GM21786 (cell line): ENCODE results near the gene CACNB2.

Experiments
- ATAC-seq: cut with Tn5 transposase; IDR thresholded peaks from one replicate; pipeline ENCODE4 v1.9.1; 2021; ENCODE audit not compliant: unreplicated experiment

The CACNB2 gene

DNA sequence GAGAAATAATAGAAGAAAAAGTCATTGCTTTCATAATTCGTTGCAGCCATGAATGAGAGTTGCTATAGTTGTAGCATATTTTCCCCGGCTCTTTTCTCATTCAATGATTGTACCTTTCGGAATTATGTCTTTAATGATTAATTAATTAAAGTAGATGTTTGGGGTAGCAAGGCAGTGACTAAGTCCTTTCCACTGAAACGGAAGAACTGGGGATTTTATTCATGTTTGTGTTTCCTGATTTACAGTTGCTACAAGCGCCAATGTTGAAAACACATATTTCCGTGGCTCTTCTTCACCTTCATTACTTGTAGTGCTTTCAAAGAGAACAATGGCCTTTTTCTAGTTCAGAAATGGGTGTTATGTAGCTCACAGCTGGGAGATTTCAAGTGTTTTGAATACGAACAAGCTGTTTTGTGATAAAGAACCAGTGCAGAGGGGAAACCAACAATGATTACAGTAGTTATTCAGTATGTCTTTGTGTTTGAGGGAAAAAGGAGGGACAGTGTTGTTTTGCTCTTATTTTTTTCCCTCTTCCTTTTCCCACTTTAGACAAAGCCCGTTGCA, 357.7 kb downstream of the CACNB2 start:
- no peak for ATAC-seq

DNA sequence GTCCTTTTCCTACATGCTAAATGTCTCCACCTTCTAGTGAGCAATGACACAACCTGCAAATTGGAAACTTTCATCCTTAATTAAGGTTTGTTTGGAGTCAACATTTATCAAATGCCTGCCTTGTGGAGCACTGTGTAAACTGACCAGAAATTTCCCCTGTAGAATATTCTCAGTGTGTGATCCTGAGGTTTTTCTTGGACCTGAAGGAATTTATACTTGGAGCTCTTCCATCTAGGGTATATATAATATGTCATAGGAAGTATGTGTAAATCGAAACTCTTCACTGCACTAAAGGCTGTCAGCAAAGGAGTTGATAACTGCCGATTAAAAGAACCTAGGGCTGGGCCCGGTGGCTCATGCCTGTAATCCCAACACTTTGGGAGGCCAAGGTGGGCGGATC, 358.8 kb downstream of the CACNB2 start:
- ATAC-seq, result no peak

DNA sequence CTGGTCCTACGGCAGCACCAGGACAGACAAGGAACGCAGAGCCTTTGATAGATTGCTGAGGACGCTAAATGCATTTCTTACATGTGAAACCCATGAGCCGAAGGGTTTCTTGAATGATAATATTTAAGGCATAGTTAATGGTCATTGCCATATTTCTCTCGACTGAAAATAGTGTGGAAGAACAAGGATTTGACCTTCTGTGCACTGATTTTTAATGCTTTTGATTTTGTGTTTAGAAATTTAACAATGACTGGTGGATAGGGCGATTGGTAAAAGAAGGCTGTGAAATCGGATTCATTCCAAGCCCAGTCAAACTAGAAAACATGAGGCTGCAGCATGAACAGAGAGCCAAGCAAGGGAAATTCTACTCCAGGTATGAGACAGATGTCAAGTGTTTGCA, 360.4 kb downstream of the CACNB2 start:
- no peak for ATAC-seq

DNA sequence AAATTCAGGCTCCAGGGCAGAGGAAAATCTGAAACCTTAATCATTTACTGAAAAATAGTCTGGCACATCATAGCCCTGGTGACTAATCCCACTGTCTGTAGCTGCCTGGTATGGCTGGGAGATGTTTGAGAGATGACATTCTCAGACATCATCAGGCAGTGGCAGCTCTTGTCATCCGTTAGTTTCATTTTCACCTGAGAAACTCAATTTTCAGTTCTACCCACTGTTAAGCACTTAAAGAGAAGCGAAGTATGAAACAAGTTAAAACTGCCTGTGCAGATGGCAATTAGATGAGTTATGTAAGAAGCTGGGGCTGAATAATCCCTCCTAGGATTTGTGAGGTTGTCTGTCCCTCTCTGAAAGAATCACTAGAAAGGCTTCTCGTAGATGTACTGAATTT, 361.0 kb downstream of the CACNB2 start:
- peak; percentile 91 for ATAC-seq

DNA sequence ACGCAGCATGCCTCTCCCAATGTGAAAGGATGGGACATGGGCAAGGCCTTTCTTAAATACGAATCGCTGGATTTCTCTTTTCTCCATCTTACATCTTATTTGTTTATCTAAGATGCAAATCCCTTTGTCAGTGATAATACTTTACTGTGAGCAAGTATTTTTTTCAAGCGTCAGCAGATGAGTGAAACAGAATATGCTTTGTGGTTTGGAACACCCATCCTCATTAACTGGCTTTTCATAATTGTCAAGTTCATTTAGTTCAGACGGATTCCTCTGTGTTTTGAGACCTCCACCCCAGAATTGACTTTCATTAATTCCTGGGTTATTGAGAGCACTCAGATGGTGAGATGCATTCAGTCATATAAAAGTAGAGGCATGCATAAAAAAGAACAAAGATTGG, 361.4 kb downstream of the CACNB2 start:
- peak; percentile 4 for ATAC-seq

DNA sequence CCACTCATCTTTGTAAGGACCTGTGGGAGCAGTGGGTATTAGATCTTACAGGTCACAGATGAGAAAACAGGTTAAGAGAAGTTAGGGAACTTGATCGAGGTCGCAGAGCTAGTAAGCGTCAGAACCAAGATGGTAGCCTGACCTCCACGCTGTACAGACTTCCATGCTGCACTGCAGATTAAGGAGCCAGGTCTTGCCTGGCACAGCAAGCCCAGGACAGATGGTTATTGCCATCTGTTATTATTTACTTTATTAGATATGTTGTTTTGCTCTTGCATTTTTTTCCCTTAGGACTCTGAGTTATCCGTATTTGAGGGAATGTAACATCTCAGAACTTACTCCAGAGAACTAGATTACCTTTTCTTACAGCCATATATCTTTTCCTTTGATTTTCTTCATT, 363.9 kb downstream of the CACNB2 start:
- ATAC-seq, result no peak

DNA sequence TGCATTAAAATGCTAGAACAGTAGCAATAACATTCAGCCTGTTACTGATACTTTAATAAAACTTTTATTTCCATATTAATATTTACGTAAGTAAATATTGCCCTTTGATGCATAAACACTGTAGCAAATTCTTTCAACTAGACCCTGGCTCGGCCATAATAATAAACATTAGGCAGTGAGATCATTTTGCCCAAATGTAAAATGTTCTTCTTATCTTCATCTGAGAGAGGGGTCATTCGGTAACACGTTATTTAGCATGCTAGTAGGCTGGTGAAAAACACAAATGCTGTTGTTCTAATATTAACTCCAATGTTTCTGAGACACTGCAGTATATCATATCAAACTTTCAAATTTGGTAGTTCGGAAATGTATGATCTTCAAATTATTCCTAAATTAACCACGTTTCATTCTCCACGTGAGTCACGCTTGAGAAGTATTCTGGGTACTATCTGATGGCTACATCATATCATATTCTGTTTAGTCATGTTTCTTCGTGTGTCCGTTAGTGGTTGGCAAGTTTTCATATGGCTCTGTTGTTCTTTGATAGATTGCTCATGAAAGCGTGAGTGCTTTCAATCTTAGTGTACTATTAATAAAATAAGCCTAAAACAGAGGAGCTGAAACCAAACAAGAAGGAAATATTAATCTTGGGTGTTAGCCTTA, 365.4 kb downstream of the CACNB2 start:
- ATAC-seq, result no peak

DNA sequence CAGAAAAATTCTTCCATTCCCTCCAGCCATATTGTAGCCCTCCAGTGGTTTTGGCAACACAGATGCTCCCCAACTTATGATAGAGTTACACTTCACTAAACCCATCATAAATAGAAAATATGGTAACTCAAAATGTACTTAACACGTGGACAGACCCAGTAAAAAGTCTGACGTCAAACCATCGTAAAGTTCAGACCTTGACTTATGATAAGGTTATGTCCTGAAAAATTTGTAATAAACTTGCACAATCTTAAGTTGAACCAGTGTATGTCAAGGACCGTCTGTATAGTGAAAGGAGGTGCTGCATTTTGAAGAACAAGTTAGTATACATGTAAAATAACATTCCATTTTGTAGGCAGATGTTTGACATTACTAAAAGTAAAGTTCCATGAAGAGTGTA, 368.4 kb downstream of the CACNB2 start:
- no peak for ATAC-seq

DNA sequence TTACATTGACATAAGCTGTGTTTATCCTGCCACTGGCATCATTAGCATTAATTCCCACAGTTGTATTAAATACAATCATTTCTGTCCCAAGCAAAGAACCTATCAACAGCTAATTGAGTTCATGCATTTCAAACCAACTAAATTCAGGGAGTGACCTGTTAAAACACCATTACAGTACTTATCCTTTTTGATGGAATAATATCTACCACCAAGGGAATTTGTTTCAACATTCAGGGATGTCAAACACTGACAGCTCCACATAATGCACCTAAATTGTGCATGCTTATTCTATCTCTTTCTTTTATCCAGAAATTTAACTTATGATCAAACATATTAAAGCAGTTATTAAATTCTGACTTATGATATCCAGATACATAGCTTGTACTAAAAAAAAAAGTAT, 374.3 kb downstream of the CACNB2 start:
- no peak for ATAC-seq

DNA sequence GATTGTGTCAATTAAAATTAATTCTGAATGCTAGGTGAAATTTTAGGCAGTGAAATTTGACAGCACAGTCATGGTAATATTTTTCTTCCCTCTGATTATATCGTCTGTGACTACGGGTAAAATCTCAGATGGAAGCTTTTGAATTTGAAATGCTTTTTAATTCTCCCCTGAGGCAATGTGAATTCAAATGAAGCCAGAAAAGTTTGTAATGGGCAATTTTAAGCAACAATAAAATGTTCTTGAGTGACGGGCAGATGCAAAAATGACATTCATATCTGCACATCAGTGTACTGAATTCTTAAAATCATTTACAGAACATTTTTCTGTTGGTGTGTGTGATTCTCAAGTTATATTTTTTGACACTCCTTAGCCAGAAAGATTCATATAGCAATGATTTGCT, 376.6 kb downstream of the CACNB2 start:
- ATAC-seq, result no peak

DNA sequence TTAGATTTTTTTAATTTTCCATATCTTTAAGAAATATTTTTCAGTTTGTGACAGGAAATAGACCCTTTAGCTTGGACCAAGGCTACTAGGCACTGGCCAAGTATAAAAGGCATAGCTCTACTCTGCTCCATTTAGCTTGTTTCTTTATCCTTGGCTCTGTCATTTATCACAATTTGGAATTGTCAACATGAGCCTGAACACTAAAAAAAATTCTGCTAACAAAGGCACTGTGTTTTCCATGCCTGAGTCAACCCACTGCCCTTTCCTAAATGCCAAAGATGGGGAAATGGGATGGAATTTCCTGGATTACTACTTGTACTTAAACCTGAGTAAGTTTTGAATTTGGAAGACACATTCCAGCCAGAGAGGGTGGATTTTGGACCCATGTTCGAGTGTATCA, 382.8 kb downstream of the CACNB2 start:
- no peak for ATAC-seq

DNA sequence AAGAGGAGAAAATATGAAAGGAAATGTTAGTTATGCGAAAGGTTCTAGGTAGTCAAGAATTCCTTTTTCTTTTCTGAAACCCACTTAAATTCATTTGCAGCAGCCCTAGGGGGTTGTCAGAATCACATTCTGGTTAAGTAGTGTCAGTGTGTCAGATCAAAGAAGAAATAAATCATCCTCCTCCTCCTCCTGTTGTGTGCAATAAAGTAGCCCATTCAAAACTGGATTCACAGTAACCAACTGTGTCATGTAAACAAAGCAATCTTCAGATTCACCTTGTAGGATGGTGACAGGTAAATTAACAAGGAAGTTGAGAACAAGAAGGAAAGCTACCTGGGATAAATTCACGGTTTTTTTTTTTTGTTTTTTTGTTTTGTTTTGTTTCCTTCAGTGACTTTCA, 383.6 kb downstream of the CACNB2 start:
- ATAC-seq, result no peak

DNA sequence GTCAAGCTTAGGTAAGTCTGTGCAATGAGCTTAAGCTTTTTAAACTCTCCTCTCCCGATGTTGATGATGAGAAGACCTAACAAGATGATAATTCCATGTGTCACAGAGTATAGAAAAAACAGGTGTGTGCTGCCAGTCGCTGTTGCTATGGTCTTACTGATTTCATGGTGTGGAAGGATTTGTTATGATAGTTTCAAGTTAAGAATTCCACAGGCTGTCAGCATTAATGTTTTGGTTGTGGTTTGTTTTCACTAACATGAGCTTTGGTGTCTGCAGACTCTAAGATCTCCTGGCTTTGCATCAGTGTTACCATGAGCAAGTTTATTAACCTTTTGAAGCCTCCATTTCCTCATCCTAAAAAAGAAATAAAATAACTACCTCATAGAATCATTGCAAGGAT, 387.5 kb downstream of the CACNB2 start:
- ATAC-seq, result no peak

DNA sequence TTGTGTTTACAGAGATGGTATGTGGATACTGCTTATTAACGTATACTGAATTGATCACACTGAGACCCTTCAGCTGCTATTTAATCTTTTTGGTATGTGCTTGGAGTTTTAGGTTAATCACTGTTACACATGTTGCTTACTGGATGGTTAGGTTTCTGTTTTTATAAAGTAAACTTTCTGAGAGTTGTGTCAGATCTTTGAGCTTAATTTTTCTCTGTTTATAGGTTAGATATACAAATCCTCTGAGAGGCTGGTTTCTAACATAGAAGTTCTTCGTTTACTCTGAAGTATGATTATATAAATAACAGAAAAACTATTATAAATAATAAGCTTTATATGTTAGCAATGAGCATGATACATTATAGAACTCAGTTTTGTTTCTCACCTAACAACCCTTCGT, 388.1 kb downstream of the CACNB2 start:
- ATAC-seq, result no peak

DNA sequence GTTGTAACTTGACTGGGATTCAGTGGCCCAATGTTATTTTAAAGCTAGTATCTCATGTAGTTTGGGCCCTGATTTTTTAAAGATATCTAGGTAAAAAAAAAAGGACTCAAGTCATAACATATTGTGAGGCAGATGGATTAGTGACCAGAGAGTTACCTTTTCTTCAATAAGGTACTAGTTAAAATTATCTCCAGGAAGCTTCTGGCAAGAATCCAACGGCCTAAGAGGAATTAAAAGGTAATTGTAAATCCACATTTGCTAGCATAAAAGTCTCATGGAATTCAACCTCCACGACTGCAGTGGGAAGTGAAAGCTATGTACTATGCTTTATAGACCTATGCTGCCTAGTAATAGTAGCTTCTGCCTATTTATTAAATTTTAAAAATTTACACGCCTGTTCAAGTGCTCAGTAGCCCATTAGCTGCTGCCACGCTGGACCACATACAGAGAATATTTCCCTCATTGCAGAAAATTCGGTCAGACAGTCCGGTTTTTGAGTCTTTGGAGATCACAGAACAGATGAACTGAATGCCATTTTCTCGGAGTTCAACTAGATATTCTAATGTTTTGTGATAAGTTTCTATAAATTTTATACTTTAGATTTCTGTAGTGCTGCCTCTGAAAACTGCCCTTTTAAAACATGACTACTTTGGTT, 392.8 kb downstream of the CACNB2 start:
- no peak for ATAC-seq

DNA sequence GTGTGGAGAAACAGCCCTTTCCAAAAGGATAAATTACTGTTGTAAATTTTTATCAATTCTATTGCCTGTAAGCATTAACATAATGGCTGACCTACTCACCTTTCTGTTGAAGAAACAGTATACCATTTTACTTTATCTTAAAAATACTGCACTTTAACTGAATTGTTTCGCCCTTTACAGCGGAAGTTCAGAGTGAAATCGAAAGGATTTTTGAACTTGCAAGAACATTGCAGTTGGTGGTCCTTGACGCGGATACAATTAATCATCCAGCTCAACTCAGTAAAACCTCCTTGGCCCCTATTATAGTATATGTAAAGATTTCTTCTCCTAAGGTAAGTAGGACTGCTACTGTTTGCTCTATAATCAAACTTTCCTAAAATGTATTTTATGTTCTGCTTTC, 393.7 kb downstream of the CACNB2 start:
- ATAC-seq, result no peak

DNA sequence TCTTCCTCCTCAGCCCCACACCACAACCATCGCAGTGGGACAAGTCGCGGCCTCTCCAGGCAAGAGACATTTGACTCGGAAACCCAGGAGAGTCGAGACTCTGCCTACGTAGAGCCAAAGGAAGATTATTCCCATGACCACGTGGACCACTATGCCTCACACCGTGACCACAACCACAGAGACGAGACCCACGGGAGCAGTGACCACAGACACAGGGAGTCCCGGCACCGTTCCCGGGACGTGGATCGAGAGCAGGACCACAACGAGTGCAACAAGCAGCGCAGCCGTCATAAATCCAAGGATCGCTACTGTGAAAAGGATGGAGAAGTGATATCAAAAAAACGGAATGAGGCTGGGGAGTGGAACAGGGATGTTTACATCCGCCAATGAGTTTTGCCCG, 399.1 kb downstream of the CACNB2 start:
- ATAC-seq, result no peak

DNA sequence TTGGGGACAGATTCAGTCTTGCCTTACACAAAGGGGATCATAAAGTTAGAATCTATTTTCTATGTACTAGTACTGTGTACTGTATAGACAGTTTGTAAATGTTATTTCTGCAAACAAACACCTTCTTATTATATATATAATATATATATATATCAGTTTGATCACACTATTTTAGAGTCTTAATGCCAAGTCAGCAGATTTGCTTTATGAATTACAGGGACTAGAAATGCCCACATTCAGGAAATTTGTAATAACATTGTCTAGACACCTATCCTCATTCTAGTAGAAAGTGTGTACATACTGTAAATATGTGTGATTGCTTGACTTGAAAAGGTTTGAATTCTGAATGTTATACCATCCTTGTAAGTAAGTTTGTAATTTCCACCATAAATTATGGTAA, 400.0 kb downstream of the CACNB2 start:
- no peak for ATAC-seq

DNA sequence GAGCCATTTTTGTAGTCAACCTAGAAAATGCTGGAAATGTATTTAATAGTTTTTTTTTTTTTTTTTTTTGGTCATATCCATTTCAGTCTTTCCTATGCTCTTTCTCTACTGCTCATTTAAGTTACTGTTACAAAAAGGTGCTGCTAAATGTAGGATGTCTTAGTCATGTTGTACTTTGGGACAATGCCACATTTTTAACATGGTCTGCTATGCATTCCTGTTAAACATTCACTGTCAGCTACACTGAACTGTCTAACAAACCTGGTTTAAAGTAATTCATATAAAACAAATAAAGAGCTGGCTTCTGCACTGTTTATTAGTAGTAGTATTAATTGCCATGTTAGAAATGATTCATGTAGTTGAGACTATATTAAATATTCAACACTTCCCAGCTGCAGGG, 402.6 kb downstream of the CACNB2 start:
- no peak for ATAC-seq

DNA sequence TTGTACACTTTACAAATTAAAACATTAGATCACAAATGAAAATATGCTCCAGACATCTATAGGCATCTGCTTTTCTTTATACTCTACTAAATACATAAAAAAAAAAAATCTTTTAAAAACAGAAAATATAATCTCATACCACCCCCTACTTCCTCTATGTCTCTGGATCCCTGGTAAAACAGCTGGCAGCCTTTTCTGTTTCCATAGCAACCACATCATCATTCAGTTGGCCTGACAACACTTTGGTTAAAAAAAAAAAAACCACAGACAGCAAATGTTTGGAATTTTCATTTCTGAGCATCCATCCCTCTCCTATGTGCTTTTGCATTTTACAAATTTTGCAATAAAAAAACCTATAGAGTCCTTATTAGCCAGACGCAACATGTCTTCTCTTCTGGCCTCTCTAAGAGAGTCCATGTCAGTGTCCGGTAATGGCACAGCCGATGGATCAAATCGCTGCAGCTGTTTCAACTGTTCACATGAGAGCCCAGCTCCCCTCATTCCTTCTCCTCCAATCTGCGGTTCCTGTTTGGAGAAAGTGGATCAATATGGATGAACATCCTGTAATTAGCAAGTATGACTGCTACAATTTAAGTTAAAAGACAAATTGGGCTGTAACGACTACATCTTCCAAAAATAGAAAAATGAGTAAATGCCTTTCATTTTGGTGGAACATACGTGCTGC, 405.5 kb downstream of the CACNB2 start:
- ATAC-seq, result no peak

DNA sequence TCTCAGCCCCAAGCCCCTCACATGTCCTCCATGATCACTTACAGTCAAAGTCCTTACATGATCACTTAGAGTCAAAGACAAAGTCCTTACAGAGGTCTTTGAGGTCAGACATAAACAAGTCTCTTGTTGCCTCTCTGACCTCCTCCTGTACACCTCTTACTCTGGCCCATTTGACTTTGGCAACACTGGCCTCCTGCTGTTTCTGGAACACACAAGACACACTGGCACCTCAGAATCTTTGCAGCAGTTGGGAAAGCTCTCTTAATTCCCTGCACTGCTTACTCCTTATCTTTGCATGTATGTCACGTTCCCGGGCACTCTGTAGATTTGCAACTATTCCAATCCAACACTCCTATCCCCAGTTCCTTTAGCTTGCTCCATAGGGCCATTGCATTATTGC, 408.9 kb downstream of the CACNB2 start:
- no peak for ATAC-seq

DNA sequence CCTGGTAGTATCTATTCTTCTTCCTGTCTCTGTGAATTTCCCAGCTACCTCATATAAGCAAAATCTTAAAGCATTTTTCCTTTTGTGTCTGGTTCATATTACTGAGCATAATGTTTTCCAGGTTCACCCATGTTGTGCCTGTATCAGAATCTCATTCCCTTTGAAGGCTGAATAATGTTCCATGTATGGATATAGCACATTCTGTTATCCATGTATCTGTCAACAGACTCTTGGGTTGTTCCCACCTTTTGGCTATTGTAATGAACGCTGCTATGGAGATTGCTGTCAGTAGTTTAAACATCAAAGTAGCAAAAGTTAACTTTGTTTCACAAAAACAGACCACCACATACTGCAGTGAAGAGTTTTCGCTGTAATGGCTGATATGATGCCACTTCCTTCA, 411.2 kb downstream of the CACNB2 start:
- no peak for ATAC-seq
